HG03457 (cell line): ENCODE data around the gene SPNS2.

Source experiments
- ATAC-seq: cut with Tn5 transposase; IDR thresholded peaks from one replicate; pipeline ENCODE4 v1.9.1; 2021; ENCODE audit warnings: moderate number of reproducible peaks; ENCODE audit not compliant: unreplicated experiment

SPNS2 gene

GRCh38 chr17:4503283-4504025 is 4.8 kb downstream of the SPNS2 start:
- ATAC-seq, result no peak

GRCh38 chr17:4504188-4504587 is 5.5 kb downstream of the SPNS2 start:
- no peak for ATAC-seq

GRCh38 chr17:4505187-4505586 is 6.5 kb downstream of the SPNS2 start:
- ATAC-seq, result no peak

GRCh38 chr17:4506175-4506813 is 7.6 kb downstream of the SPNS2 start:
- ATAC-seq, result no peak

- no peak for ATAC-seq
Measured at GRCh38 chr17:4506892-4507291, 8.2 kb downstream of the SPNS2 start.

GRCh38 chr17:4507361-4508111 is 8.9 kb downstream of the SPNS2 start:
- no peak for ATAC-seq

GRCh38 chr17:4508207-4508606 is 9.5 kb downstream of the SPNS2 start:
- no peak for ATAC-seq

- no peak for ATAC-seq
Measured at GRCh38 chr17:4509401-4509800, 10.7 kb downstream of the SPNS2 start.

- no peak for ATAC-seq
Measured at GRCh38 chr17:4509923-4510617, 11.4 kb downstream of the SPNS2 start.

- no peak for ATAC-seq
Measured at GRCh38 chr17:4510618-4510941, 11.9 kb downstream of the SPNS2 start.

- ATAC-seq, result no peak
Measured at GRCh38 chr17:4511199-4511932, 12.7 kb downstream of the SPNS2 start.

- ATAC-seq, result no peak
Measured at GRCh38 chr17:4512156-4513112, 13.8 kb downstream of the SPNS2 start.

- no peak for ATAC-seq
Measured at GRCh38 chr17:4513113-4514032, 14.7 kb downstream of the SPNS2 start.

GRCh38 chr17:4514206-4514605 is 15.5 kb downstream of the SPNS2 start:
- ATAC-seq, result no peak

GRCh38 chr17:4514779-4515178 is 16.1 kb downstream of the SPNS2 start:
- no peak for ATAC-seq

GRCh38 chr17:4515501-4515900 is 16.8 kb downstream of the SPNS2 start:
- no peak for ATAC-seq

GRCh38 chr17:4516735-4517134 is 18.1 kb downstream of the SPNS2 start:
- no peak for ATAC-seq

- no peak for ATAC-seq
Measured at GRCh38 chr17:4518901-4519300, 20.2 kb downstream of the SPNS2 start.

GRCh38 chr17:4519361-4519788 is 20.7 kb downstream of the SPNS2 start:
- no peak for ATAC-seq
